HG02870 (cell line): Measurements from ENCODE around the gene PHLDB1.

ENCODE experiments used
- ATAC-seq: cut with Tn5 transposase; IDR thresholded peaks from one replicate; pipeline ENCODE4 v1.9.1; 2021; ENCODE audit warnings: mild to moderate bottlenecking, moderate library complexity; ENCODE audit not compliant: unreplicated experiment

The PHLDB1 gene

DNA sequence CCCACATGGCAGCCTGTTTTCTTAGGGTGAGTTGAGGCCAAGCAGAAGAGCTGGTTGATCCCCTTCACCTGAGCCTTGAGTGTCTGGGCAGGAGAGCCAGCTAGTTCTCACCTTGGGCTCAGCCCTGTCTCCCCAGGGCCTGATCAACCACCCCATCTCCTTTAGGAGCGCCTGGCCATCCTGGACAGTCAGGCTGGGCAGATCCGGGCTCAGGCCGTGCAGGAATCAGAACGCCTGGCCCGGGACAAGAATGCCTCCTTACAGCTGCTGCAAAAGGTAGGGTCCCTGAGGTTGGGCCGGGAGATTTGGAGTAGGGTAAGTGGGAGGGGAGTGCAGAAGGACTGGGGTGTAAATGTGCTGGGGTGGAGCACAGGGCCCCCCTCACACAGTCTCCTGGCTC is 31.3 kb downstream of the PHLDB1 start:
- ATAC-seq, result no peak

GRCh38 chr11:118639899-118640298 is 32.5 kb downstream of the PHLDB1 start:
- no peak for ATAC-seq

- ATAC-seq, result no peak
Measured at GRCh38 chr11:118640332-118641154, 33.1 kb downstream of the PHLDB1 start.

- no peak for ATAC-seq
Measured at GRCh38 chr11:118641397-118642019, 34.1 kb downstream of the PHLDB1 start.

GRCh38 chr11:118643142-118643994 is 36.0 kb downstream of the PHLDB1 start:
- ATAC-seq, result no peak

DNA sequence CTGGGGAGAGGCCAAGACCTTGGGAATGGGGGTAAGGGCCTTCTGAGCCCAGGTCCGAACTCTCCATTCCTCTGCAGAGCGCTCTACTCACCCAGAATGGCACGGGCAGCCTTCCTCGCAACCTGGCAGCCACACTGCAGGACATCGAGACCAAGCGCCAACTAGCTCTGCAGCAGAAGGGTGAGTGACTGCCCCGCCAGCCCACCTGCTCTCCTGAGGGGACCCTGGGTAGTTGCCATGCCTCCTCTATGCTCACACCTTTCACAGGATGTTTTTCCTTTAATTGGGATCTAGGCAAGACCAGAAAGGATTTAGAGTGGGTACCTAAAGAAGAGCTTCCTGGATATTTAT is 36.6 kb downstream of the PHLDB1 start:
- no peak for ATAC-seq

DNA sequence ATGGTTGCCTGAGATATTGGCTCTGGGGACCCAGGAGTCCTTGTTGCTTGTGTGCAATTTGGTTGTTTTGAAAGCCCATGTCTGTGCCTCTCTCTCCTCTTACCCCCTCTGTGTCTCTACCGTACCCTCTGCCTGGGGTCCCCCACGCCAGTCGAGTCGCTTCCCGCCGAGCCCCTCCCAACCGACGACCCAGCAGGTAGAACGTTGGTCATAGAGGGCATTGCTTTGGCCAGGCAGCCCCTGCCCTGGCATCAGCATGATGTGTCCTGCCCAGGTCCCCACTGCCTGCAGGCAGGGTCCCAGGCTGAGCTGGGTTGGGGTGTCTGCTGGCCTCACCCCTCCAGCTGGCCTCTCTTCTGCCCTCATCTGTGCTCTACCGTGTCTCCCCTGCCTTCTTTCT is 37.1 kb downstream of the PHLDB1 start:
- ATAC-seq, result no peak

DNA sequence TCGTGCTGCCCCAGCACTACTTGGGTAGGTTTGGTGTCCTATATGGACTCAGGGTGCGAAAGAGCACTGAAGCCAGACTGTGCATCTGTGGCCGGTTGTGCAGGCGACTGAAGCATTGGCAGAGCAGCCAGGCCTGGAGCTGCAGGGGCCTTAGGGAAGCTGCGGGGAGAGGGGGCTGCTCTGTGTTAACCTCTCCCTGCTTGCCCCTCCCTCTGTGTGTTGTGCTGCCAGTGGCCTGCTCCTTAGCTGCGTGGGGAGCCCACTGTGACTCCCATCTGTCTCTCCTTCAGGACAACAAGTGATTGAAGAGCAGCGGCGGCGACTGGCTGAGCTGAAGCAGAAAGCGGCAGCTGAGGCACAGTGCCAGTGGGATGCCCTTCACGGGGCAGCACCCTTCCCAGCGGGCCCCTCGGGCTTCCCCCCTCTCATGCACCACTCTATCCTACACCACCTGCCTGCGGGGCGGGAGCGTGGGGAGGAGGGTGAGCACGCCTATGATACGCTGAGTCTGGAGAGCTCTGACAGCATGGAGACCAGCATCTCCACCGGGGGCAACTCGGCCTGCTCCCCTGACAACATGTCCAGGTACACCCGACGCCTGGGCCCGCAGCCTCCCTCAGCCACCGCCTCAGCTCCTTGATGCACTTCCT is 37.8 kb downstream of the PHLDB1 start:
- no peak for ATAC-seq

DNA sequence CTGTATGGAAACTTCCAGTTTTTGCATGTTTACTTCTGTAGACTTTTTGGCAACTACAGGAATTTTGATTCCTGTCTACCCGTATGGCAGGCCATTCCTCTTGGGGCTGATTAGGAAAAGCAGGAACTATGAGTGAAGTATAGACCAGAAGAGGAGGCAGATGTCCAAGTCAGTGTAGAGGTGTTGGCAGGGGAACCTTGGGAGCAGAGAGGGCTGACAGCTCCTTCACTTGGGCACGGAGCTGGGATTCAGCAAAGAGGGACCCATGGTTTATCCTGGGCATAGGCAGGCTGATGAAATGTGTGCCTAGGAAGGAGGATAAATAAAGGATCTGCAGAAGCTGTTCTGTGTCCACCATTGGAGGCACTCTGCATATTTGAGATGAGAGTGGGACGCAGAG is 39.0 kb downstream of the PHLDB1 start:
- no peak for ATAC-seq

DNA sequence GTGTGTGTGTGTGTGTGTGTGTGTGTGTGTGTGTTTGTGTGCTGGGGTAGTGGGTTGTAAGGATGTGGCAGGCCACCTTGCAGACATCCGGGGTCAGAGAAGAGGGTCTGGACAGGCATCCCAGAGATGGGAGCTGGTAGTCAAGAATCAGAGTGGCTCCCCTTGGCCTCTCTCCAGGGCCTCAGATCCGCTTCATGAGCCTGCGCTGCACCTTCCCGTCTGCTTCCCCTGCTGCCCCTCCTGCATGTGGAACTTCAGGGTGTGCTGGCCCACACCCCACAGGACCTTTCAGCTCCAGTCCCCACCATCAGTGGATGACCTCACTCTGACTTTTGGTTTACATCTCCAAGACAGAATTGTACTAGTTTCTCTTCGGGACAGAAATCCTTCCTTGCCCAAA is 40.9 kb downstream of the PHLDB1 start:
- ATAC-seq, result no peak

- no peak for ATAC-seq
Measured at GRCh38 chr11:118649941-118650340, 42.5 kb downstream of the PHLDB1 start.

DNA sequence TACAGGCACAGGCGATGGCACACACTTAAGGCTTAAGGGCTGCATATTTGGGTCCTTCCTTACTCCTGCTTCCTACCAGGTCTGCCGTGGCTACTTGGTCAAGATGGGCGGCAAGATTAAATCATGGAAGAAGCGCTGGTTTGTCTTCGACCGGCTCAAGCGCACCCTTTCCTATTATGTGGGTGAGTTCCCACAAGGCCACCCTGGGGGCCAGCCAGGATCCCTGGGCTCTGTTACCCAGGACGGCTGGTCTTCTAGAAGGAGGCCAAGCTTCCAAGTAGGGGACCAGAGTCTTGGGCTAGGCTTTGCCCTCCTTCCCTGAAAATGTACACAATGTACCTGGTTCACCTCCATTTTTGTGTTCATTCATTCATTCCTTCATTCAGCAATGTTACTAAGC is 43.0 kb downstream of the PHLDB1 start:
- no peak for ATAC-seq

- no peak for ATAC-seq
Measured at GRCh38 chr11:118651820-118652219, 44.4 kb downstream of the PHLDB1 start.

- no peak for ATAC-seq
Measured at GRCh38 chr11:118652681-118653181, 45.3 kb downstream of the PHLDB1 start.

DNA sequence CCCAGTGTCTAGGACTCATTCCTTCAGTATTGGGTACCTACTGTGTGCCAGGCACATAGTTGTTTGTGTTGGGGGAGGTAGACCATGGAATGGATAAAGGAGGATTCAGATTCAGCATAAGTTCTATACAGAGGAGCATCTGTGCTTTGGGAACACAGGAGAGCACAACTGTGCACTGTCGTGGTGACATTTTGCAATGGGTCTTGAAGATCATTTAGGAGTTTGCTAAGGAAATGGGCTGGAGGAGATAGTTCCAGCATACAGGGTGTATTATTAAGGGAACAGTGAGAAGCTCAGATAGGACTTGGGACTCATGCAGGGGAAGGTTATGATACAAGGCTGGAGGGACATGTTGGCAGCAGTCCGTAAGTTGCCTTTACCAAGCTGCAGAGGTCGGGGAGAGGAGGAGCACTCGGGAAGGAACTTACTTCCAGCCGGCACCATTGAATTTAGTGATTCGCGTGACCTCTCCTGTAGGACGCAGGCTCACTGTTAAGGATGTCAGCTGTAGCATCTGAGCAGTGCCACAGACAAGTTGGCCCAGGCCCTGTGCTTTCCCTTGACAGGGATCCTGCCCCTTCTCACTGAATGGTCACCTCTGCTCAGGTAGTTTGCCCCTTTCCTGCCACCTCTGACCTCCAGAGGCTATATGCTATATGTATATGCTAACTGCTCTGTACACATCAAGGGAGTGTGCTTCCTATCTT is 46.4 kb downstream of the PHLDB1 start:
- no peak for ATAC-seq

GRCh38 chr11:118655486-118656190 is 48.2 kb downstream of the PHLDB1 start:
- ATAC-seq, result no peak

DNA sequence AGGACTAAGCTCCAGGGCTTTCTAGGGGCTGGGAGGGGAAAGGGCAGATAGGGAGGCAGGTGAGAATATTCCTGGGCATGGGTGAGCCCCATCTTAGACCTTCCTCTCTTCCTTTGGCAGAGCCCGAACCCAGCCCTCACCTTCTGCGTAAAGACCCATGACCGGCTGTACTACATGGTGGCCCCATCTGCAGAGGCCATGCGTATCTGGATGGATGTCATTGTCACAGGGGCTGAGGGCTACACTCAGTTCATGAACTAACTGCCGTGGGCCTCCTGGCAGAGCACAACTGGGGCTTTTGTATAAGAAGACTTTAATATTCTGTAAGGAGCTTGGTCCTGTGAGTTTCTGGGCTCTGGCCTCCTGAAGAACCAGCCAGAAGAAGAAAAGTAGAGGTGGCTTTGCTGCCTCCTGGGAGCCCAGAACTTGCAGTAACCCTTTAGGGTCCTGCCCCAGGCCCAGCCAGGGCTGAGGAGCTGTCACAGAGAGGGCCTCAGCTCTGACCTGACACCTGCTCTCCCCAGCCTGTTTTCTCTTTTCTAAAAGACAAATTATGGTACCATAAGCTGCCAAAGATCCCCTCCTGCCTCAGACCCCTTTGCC is 49.2 kb downstream of the PHLDB1 start:
- ATAC-seq, result no peak

DNA sequence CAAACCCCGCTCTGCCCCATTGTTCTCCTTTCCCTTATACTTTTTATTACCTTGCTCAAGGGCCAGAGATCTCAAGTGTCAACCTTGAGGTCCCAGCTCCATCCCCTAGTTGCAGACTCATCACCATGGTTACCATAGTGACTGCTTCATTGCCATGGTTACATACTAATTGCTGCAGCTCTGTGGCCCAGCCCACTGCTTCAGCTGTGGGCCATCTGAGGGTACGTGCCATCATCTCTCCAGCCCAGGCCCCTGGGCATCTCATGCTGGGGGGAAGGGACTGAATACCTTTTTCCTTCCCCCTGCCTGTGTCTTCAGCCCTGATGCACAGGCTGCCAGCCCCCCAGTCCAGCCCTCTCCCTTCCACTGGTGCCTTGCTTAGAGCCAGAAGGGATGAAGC is 49.8 kb downstream of the PHLDB1 start:
- no peak for ATAC-seq

- no peak for ATAC-seq
Measured at GRCh38 chr11:118657709-118658428, 50.5 kb downstream of the PHLDB1 start.
